Left renal pelvis (tissue), 4 donors: ENCODE measurements around the gene CCL13. TPM values are rescaled to one million over a fixed set of nuclear protein-coding genes. Genes with fewer than 3 reads are reported as not detected.

ENCODE experiments used
- DNase-seq, 4 donors: peaks; one replicate each; pipeline ENCODE4 v3.0.0-alpha.2; 2013; ENCODE audit warnings: low read depth in 4 of 4, low spot score in 3 of 4
- polyA plus RNA-seq, 4 donors: library from polyadenylated mRNA; unstranded; fragments of 120-200 nt; gene quantifications; one replicate each; pipeline ENCODE4 v1.2.1, GENCODE V29; 2013; ENCODE audit not compliant: insufficient read length in 4 of 4

CCL13 gene
- polyA plus RNA-seq, 4 donors, result 0.24 to 4.0 TPM; not detected in 2

DNA sequence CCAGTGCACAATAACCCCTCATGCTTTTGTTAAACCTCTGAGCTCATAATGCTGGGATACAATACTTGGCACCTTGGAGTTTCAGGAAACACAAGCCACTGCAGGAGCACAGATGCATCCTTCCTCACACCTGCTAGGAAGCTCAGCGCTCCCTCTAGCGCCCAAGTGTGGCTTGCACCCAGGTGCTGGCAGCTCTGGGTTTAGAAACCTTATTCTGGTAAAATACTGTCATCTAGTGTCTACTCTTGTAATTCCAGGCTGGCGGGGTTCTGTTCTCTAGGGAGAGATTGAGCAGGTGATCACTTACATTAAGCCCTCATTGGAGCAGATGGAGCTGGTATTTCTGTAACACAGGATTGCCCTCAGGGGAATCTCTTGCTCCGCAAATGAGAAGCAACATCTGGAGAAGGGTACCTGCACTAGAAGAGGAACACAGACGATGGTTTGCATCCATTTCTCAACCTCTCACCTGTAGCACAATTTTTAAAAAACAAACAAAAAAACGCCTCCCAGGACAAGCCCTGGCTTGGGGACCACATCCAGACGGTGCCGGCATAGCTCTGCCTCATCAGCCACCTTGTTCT lies 5.3 kb downstream of the CCL13 start:
- peak; percentile 46 to 75 (median 66) for DNase-seq

DNA sequence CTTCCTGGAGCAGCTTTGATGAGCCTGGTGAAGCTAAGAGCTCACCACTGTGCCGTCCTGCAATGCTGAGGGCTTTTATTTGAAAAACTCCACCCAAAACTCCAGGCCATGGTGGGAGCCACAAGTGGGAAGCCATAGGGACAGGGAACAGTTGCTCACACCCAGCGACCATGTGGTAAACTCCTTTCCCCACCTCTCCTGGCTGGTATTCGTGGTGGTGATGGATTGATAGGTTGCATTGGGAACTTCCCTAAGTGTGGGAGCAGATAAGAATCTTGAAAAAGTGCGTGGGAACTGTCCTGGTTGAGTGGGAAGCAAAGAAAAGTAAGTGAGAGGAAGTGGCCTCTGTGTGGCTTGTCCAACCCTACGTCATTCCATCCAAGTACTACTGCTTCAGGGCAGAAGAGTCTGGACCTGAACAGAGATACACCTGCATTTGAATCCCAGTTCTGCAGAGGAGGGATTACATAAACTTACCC lies 6.9 kb downstream of the CCL13 start, which contains the start of gene CCL1:
CCL1 (minus strand) TSS at position 51 of the 479 bp plus-strand sequence. CDS start 72 bp downstream, outside the sequence.
- DNase-seq, result no peak

DNA sequence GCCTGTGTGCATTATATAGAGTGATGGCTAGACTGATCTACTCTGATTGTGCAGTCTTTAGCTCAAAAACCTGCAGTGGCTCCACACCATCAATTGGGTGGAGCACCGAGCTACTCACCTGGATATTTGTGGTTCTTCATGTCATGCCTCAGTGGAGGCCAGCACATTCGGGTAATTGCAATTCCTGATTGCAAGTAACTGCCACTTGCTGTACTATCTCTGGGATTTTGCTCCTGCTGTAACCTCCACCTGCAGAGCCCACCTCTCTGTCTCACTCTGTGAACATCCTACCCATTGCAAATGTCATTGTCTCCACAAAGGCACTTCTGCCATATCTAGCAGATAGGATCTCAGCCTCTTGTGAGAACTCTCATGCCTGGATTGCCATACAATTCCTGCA lies 8.5 kb downstream of the CCL13 start:
- DNase-seq, result no peak

DNA sequence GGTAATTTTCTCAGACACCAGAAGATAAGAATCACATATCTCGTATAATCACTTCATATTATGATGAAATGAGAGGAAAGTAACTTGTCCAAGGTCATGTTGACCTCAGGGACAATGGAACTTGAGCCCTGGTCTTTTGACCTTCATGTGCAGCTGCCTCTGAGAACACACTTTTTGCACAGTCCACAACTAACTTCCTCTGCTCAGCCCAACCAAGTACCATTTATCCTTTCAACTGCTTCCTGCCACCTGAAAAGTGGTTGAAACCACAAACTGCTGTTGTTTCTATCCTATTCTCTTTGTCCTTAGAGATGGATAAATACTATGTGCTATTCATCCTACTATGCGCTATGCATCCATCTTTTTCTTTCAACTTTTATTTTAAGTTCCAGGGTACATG lies 9.1 kb downstream of the CCL13 start:
- no peak for DNase-seq

DNA sequence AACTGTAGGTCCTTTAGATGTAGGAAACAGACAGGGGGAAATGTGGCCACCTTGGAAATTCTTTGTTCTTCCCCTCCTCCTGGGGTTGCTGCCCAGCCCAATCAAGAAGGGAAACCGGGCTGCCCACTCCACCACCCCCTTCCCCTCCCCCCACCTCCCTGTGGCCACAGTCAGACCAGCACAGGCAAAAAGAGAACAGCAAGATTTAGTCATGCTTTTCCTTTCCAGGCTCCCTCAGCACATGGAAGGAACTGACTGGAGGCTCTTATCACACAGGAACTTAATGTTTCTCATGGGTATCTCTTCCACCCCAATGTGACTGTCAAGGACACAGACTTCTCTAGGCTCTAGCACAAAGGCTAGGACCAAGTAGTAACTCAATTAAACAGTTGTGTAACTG lies 9.7 kb downstream of the CCL13 start:
- DNase-seq, result no peak

- DNase-seq, result no peak
Measured at GRCh38 chr17:34366529-34367107, 10.3 kb downstream of the CCL13 start.

DNA sequence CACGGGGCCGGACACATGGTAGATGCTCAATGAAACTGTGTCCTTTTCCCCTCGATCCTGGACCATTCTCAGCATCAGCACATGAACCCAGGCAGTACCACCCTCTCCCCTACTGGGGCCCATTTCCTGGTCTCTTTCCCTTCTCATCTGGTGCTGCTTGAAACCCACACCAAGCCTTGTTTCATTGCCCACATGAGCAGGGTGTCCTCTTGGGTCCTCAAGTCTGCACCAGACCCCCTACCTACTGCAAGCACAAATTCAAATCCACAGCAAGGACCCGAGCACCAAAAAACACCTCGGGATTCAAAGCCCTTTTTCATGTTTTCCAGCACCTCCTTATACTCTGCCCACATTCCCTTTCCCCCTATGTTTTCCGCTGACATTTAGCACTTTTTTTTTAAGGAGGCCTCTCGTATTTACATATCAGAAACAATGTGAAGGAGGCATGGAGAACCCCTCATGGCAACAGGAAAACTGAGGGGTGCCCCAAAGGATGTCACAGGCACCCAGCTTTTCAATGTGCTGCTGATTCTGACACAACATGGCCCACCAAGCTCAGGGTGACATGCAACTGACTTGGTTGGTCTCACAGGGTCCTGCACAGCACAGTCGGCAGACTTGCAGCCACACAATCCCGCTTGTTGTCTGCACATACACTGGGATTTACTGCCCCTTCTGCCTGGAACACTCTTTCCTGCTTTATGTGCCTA lies 11.4 kb downstream of the CCL13 start:
- DNase-seq, result no peak

DNA sequence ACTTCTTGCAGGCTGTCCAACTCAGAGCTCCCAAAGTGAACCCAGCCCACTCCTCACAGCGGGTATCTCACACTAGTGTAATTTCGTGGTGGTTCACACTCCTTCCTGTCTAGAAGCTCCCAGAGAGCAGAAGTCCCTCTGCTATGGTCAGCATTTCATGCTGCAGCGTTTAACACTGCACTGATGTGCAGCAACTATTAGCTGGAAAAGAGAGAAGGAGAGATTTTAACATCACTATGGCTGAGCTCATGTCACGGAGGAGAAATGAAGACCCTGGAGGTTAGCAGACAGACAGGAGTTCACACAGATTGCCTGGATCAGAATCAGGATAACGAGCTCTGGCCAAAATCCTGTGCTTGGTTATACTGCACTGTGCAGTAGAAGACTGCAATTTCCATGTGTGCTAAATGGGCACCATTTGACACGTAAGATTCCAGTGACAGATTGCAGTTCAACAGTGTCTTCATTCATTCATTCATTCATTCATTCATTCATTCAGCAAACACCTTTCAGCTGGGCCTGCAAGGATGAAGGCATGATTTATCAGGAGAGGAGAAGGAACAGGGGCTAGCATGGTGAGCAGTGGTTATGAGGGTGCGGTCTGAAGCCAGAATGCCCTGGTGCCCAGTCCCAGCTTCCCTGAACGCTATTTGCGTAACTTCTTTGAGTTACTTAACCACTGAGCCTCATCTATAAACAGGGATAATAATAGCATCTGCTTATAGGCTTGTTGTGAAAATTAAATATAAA lies 12.1 kb downstream of the CCL13 start:
- no peak for DNase-seq

DNA sequence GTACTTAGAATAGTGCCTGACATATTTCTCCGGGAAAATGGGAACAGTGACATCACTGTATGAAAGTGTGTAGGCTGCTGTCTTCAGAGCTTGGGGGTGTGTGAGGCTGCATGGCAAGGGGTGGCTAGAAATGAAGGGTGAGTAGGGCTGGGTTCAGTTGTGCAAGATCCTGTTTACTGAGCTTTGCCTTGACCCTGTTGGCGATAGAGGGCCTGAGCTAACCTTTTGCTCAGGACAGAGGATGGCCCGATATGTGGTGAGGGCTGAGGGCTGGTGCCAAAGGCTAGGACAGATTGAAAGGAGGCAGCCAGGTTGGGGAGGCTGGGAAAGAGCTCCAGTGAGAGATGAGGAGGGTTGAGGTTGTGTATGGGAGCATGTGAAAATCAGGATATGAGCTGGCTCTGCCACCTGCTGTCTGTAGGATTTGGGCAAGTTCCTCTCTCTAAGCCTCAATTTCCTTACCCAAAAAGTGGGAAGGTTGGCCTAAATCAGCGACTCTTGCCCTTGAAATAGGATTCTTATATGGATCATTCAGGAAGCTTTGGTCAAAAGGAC lies 12.7 kb downstream of the CCL13 start:
- no peak for DNase-seq

DNA sequence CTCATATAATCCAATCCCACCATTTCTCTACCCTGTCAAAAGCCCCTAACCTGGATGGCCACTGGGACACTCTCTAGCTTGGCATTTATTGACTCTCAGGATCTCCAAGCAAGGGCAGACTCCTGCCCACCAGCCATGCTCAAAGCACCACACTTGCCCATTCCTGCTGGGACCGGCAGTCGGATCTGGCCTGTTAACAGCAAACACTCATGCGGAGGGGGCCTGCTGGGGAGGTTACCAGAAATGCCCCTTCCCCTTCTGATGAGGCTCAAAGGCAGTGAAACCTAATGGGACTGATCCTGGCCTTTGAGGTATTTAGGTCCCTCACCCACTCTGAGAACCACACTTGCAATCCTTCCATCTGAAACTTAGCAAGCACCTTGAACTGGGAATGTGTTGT lies 13.3 kb downstream of the CCL13 start:
- DNase-seq, result no peak

GRCh38 chr17:34370376-34370996 lies 14.2 kb downstream of the CCL13 start:
- DNase-seq, result no peak

- no peak for DNase-seq
Measured at GRCh38 chr17:34370997-34371395, 14.7 kb downstream of the CCL13 start.

GRCh38 chr17:34371405-34372100 lies 15.3 kb downstream of the CCL13 start:
- no peak for DNase-seq

GRCh38 chr17:34374457-34374856 lies 18.2 kb downstream of the CCL13 start:
- no peak for DNase-seq

DNA sequence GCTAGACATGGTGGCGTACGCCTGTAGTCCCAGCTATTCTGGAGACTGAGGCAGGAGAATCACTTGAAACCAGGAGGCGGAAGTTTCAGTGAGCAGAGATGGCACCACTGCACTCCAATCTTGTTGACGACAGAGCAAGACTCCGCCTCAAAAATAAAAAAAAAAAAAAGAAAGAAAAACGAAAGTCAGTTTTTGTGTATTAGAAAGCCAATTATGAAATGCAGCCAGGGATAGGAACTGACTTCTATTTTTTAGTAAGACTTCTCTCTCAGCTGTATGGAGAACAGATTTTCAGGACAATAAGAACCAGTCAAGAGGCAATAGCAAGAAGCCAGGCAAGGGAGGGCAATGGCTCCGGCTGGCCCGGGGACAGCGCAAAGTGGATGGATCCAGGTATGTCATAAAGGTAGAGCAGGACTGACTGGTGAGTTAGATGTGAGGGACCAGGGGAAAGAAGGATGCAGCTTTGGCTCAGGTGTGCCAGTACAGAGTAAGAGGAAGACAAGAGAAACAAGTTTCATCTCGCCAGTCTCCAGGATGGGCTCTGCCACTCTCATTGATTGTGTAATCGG lies 19.2 kb downstream of the CCL13 start:
- DNase-seq, result no peak

- DNase-seq, result no peak
Measured at GRCh38 chr17:34377078-34377823, 21.0 kb downstream of the CCL13 start.

GRCh38 chr17:34378664-34379101 lies 22.4 kb downstream of the CCL13 start:
- no peak for DNase-seq

GRCh38 chr17:34379868-34380267 lies 23.6 kb downstream of the CCL13 start:
- DNase-seq, result no peak

DNA sequence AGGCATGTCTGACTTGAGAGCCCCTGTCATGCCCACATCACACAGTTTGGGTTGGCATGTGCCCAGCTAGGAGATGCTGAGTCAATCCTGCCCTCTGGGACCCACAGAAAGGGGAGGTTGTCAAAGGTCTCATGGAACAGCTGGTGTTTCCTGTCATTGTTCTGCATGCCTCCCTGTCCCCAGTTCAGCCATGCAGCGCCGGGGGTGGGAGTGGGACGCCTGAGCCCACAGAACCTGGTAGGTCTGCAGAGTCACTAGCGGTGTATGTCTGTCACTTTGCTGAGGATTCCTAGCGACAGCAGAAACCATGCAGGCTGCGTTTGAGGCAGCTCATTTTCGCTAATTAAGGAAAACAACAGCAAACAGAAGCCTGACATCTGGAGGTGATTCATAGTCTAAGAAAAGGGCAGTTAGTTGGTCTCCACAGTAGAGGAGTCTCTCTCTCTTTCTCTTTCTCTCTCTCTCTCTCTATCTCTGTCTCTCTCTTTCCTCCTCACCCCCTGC lies 26.4 kb downstream of the CCL13 start:
- DNase-seq, result no peak
